Endothelial cell of umbilical vein (primary cell): ENCODE data around the gene PSAP. TPM values are rescaled to one million over a fixed set of nuclear protein-coding genes. Genes with fewer than 3 reads are reported as not detected.

Experiments used
- BruUV-seq: library from RNA; stranded (reverse); fragments of 400-500 nt; replicated peaks from 2 replicates; lab custom pipeline; 2021; lab: Mats Ljungman, UMichigan
- CTCF ChIA-PET: fragments of 300-600, 350-600 bp; sonication (Branson Sonifier 250); formaldehyde crosslinking; loops from one replicate; lab custom pipeline; 2021; ENCODE audit warnings: antibody characterized with exemption, inconsistent platforms; lab: Charles Lee
- POLR2A ChIA-PET: fragments of 300-600, 350-600 bp; sonication (Branson Sonifier 250); formaldehyde crosslinking; loops from one replicate; lab custom pipeline; 2021; ENCODE audit warnings: antibody characterized with exemption, inconsistent platforms; lab: Charles Lee
- DNase-seq: peaks from one replicate; pipeline ENCODE4 v3.0.0-alpha.2; 2011; ENCODE audit warnings: low read depth, low spot score
- FAIRE-seq: peaks from 2 replicates; lab custom pipeline; 2011; peaks lifted over from hg19 to GRCh38; lab: Jason Lieb, UNC
- H2AFZ ChIP-seq: 2 replicates; pipeline ENCODE4 v1.6.0; 2012; ENCODE audit warnings: low read depth, low read length, control low read depth, inconsistent platforms
- H3K27ac ChIP-seq: 2 replicates; pipeline ENCODE4 v1.5.1; 2011; ENCODE audit warnings: low read depth, mild to moderate bottlenecking, control low read depth, low read length, moderate library complexity; ENCODE audit not compliant: insufficient read depth
- H3K27me3 ChIP-seq, 2 experiments: 2 replicates each; pipeline versions ENCODE4 v1.6.0 to v1.6.1; 2011; ENCODE audit warnings: low read length in 2 of 2, mixed read lengths in 1 of 2; ENCODE audit not compliant: control insufficient read depth in 2 of 2, insufficient read depth in 2 of 2
- H3K36me3 ChIP-seq, 2 experiments: 2 replicates in 1 of 2; 3 replicates in 1 of 2; pipeline ENCODE4 v1.5.1; 2011; ENCODE audit warnings: low read length in 2 of 2, mild to moderate bottlenecking in 1 of 2, moderate library complexity in 1 of 2; ENCODE audit not compliant: control insufficient read depth in 2 of 2, insufficient read depth in 2 of 2; ENCODE audit errors: extremely low read depth in 1 of 2
- H3K4me1 ChIP-seq: 3 replicates; pipeline ENCODE4 v1.5.1; 2011; ENCODE audit warnings: mild to moderate bottlenecking, low read length; ENCODE audit not compliant: control insufficient read depth, insufficient read depth; ENCODE audit errors: extremely low read depth
- H3K4me2 ChIP-seq: 2 replicates; pipeline ENCODE4 v1.6.1; 2011; ENCODE audit warnings: low read length, control low read depth, mixed read lengths; ENCODE audit not compliant: insufficient read depth
- H3K4me3 ChIP-seq, 3 experiments: fragments of 200-600 bp in 1 of 3; sonication (generic), shearing (Covaris generic) in 1 of 3; replicated peaks in 1 of 3; 2 replicates each; pipeline ENCODE4 v1.5.1; 2011 to 2016; ENCODE audit warnings: control low read depth in 3 of 3, low read length in 3 of 3, mild to moderate bottlenecking in 2 of 3, inconsistent platforms in 1 of 3, low read depth in 1 of 3, moderate library complexity in 1 of 3; ENCODE audit not compliant: insufficient read depth in 1 of 3
- H3K79me2 ChIP-seq: 2 replicates; pipeline ENCODE4 v1.6.0; 2012; ENCODE audit warnings: low read length, inconsistent platforms; ENCODE audit not compliant: control insufficient read depth, insufficient read depth
- H3K9ac ChIP-seq: replicated peaks from 2 replicates; pipeline ENCODE3; 2011; ENCODE audit warnings: low read length, control low read depth; ENCODE audit not compliant: insufficient read depth; ENCODE audit errors: extremely low read depth
- H3K9me1 ChIP-seq: replicated peaks from 3 replicates; pipeline ENCODE4 v1.6.0; 2011; ENCODE audit warnings: mild to moderate bottlenecking, low read length; ENCODE audit not compliant: control insufficient read depth, insufficient read depth; ENCODE audit errors: extremely low read depth
- H3K9me3 ChIP-seq: replicated peaks from 2 replicates; pipeline ENCODE4 v1.5.1; 2012; ENCODE audit warnings: low read length, inconsistent platforms; ENCODE audit not compliant: control insufficient read depth, insufficient read depth
- H4K20me1 ChIP-seq: replicated peaks from 2 replicates; pipeline ENCODE3; 2011; ENCODE audit warnings: mild to moderate bottlenecking, low read length; ENCODE audit not compliant: control insufficient read depth, insufficient read depth; ENCODE audit errors: extremely low read depth
- EZH2 ChIP-seq: IDR thresholded peaks from 2 replicates; pipeline ENCODE4 v1.6.1; 2012; ENCODE audit warnings: borderline replicate concordance, low read depth, mild to moderate bottlenecking, moderate library complexity, low read length, inconsistent platforms; ENCODE audit not compliant: severe bottlenecking
- FOS ChIP-seq: IDR thresholded peaks from 2 replicates; pipeline ENCODE4 v1.6.1; 2011; ENCODE audit warnings: mild to moderate bottlenecking, low read length, moderate library complexity, borderline replicate concordance; ENCODE audit not compliant: insufficient read depth
- GATA2 ChIP-seq: IDR thresholded peaks from 2 replicates; pipeline ENCODE4 v1.7.0; 2011; ENCODE audit warnings: low read depth, mild to moderate bottlenecking, moderate library complexity, mixed read lengths, low read length; ENCODE audit not compliant: insufficient read length, insufficient read depth
- JUN ChIP-seq: IDR thresholded peaks from 2 replicates; pipeline ENCODE4 v1.6.1; 2011; ENCODE audit warnings: borderline replicate concordance, low read depth; ENCODE audit not compliant: insufficient read length, insufficient read depth
- MYC ChIP-seq: IDR thresholded peaks from one replicate; pipeline ENCODE4 v1.6.1; 2011; ENCODE audit warnings: mild to moderate bottlenecking, low read depth, low read length
- POLR2A ChIP-seq: IDR thresholded peaks from 2 replicates; pipeline ENCODE4 v1.6.1; 2012; ENCODE audit warnings: low read depth, mild to moderate bottlenecking, control low read depth, low read length
- POLR2AphosphoS5 ChIP-seq: IDR thresholded peaks from 2 replicates; pipeline ENCODE4 v1.6.1; 2012; ENCODE audit warnings: low read depth, mild to moderate bottlenecking, control low read depth, low read length, moderate library complexity; ENCODE audit not compliant: insufficient read depth
- dilution Hi-C: fragments of 300-500 bp; cut with MboI; formaldehyde crosslinking; loops from one replicate; pipeline ENCODE4 v1.15.0; 2019; ENCODE audit warnings: low sequenced_read_pairs; ENCODE audit not compliant: extremely low pct_ligation_motif_present
- intact Hi-C: fragments of 100-400 bp; cut with micrococcal nuclease; formaldehyde crosslinking; loops from one replicate; pipeline ENCODE4 v1.10.0; 2022
- polyA plus RNA-seq, 4 experiments: library from polyadenylated mRNA; depleted of rRNA in 3 of 4; stranded (reverse) in 3 of 4; unstranded in 1 of 4; fragments of >200 nt; gene quantifications; 2 replicates each; pipeline versions ENCODE4 v1.2.1 to v1.2.3, GENCODE V29; 2011 to 2012; ENCODE audit warnings: missing spikeins in 1 of 4
- total RNA-seq: library from RNA; stranded (reverse); gene quantifications from 2 replicates; pipeline ENCODE4 v1.2.3, GENCODE V29; 2021
- TF ChIP-seq, protein P1 (sequence below): IDR thresholded peaks from 2 replicates; pipeline ENCODE4 v1.6.1; 2011; ENCODE audit not compliant: insufficient read depth, insufficient read length
- TF ChIP-seq, protein P2 (sequence below), 2 donors: IDR thresholded peaks; 1 replicate in 1 of 2; 2 replicates in 1 of 2; pipeline ENCODE4 v1.5.1; 2011; ENCODE audit warnings: low read length in 2 of 2, mild to moderate bottlenecking in 2 of 2, moderate library complexity in 2 of 2, control low read depth in 1 of 2, inconsistent platforms in 1 of 2, low read depth in 1 of 2; ENCODE audit not compliant: insufficient read depth in 1 of 2; ENCODE audit errors: extremely low read depth in 1 of 2

Gene PSAP
- total and polyA plus RNA-seq, 2 donors (not counting 3 experiments of a cell fraction or from before 2014, with no cell fraction given): 644 to 1,476 TPM

DNA sequence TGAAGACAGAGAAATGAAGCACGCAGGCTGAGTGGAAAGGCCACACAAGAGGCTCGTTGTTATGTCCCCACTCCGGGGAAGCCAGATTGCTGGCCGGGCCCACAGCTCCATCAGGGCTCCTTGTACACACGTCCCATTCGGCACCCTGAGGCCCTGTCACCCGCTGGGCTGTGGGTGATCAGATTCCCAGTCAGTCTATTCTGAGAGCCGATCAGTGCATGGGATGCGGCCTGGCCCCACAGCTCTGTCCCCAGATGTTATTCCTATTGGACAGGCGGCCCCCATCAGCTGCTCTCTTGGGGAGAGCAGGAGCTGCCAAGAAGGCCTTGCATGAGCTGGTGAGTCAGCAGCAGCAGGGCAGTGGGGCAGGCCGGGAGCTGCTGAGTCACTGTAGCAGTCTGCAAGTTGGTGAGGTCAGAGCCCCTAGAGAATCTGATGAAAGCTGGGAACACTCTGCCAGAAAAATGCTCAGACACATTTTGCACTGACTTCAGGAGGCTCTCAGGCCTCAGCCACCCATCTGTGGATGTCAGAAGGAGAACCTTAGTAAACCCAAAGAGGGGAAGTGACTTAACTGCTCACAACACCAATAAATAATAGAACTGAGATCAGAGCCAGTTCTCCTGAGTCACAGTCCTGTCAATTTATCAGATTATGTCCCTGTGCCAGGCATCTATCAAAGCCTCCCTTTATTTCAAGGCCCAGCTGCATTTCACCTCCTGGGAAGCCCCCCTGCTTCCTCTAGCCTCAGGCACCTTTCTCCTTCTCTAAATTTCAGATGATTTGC lies 9.4 kb upstream of the PSAP start:
- Histone ChIP-seq H2AFZ (peak overlapping the region; percentile 79), H3K4me1 (peaks cover 19% of the 10 kb centered on the region), H3K4me2 (peak overlapping the region; percentile 11), H3K36me3 (no peaks in the 10 kb centered on the region), H3K9ac (peak overlapping the region; percentile 67), H3K27ac (peak overlapping the region; percentile 93), H3K27me3 (no peaks in the 10 kb centered on the region), H4K20me1 (no peaks in the 10 kb centered on the region), H3K79me2 (no peaks in the 10 kb centered on the region), H3K9me3 (no peaks in the 10 kb centered on the region), H3K9me1 (no peaks in the 10 kb centered on the region), H3K4me3 (no peak overlapping the region)
- CTCF ChIA-PET: interaction anchor here (0.7 to 4.0 kb wide), 7 partner anchors 9 to 188 kb away, joined by 3 to 41 read pairs (median 11); partner anchors contain the start of gene PSAP
- dilution Hi-C loops: no loop called here
- peak; percentile 98 for DNase-seq
- POLR2A ChIA-PET: interaction anchor here (0.6 to 2.8 kb wide), 4 partner anchors 10 to 45 kb away, joined by 3 to 44 read pairs (median 4); partner anchors contain the start of gene PSAP
- FAIRE-seq: peak; percentile 99
- intact Hi-C loops: loop anchor here (1.0 kb wide), 2 partner anchors 9 to 28 kb away; partner anchors contain the start of gene PSAP
- TF ChIP-seq JUN (peak; percentile 82), MYC (no peak), FOS (peak; percentile 98), POLR2A (peak; percentile 52), POLR2AphosphoS5 (peak; percentile 65), EZH2 (no peak), GATA2 (peak; percentile 82)
- TF ChIP-seq, protein P1, sequence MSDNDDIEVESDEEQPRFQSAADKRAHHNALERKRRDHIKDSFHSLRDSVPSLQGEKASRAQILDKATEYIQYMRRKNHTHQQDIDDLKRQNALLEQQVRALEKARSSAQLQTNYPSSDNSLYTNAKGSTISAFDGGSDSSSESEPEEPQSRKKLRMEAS: no peak
- TF ChIP-seq, protein P2, sequence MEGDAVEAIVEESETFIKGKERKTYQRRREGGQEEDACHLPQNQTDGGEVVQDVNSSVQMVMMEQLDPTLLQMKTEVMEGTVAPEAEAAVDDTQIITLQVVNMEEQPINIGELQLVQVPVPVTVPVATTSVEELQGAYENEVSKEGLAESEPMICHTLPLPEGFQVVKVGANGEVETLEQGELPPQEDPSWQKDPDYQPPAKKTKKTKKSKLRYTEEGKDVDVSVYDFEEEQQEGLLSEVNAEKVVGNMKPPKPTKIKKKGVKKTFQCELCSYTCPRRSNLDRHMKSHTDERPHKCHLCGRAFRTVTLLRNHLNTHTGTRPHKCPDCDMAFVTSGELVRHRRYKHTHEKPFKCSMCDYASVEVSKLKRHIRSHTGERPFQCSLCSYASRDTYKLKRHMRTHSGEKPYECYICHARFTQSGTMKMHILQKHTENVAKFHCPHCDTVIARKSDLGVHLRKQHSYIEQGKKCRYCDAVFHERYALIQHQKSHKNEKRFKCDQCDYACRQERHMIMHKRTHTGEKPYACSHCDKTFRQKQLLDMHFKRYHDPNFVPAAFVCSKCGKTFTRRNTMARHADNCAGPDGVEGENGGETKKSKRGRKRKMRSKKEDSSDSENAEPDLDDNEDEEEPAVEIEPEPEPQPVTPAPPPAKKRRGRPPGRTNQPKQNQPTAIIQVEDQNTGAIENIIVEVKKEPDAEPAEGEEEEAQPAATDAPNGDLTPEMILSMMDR (IDR thresholded peaks at IDR 0.05; ENCODE audit: extremely low read depth in 1 of 2, insufficient read depth in 1 of 2, low read depth in 1 of 2, low read length in 2 of 2): no peak
- TSS peak; percentile 99 for BruUV-seq
